ENCODE results near the gene FSIP1. TPM values are rescaled to one million over a fixed set of nuclear protein-coding genes. Genes with fewer than 3 reads are reported as not detected.
A peak's percentile ranks its signal among the peaks of the same experiment; 100 is the strongest.

Gene FSIP1
- total RNA-seq, 1 donor from 2014 or later, result 2.9 TPM

DNA sequence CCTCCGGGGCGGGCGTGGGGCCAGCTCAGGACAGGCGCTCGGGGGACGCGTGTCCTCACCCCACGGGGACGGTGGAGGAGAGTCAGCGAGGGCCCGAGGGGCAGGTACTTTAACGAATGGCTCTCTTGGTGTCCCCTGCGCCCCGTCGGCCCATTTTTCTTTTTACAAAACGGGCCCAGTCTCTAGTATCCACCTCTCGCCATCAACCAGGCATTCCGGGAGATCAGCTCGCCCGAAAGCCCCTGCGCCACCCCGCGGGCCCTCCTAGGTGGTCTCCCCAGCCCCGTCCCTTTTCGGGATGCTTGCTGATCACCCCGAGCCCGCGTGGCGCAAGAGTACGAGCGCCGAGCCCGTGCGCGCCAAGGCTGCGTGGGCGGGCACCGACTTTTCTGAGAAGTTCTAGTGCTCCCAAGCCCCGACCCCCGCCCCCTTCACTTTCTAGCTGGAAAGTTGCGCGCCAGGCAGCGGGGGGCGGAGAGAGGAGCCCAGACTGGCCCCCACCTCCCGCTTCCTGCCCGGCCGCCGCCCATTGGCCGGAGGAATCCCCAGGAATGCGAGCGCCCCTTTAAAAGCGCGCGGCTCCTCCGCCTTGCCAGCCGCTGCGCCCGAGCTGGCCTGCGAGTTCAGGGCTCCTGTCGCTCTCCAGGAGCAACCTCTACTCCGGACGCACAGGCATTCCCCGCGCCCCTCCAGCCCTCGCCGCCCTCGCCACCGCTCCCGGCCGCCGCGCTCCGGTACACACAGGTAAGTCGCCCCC is 202.0 kb downstream of the FSIP1 start, which contains the start of gene THBS1:
TSS of gene THBS1 (plus strand) at position 595 of the 757 bp plus-strand sequence. CDS start 779 bp downstream, outside the sequence.
- Mint-ChIP-seq H3K4me1 (ENCODE audit: unreplicated experiment) (peaks cover 16% of the 10 kb centered on the region), H3K36me3 (peaks cover 12% of the 10 kb centered on the region), H3K4me3 (peak within 1 kb of the TSS; percentile 95), H3K27ac (peak within 1 kb of the TSS; percentile 88), H3K27me3 (peaks cover 41% of the 10 kb centered on the region), H3K9me3 (no peaks in the 10 kb centered on the region)
- peak; percentile 89 for DNase-seq (ENCODE audit: extremely low spot score, unreplicated experiment)
- TF ChIP-seq, protein P1, sequence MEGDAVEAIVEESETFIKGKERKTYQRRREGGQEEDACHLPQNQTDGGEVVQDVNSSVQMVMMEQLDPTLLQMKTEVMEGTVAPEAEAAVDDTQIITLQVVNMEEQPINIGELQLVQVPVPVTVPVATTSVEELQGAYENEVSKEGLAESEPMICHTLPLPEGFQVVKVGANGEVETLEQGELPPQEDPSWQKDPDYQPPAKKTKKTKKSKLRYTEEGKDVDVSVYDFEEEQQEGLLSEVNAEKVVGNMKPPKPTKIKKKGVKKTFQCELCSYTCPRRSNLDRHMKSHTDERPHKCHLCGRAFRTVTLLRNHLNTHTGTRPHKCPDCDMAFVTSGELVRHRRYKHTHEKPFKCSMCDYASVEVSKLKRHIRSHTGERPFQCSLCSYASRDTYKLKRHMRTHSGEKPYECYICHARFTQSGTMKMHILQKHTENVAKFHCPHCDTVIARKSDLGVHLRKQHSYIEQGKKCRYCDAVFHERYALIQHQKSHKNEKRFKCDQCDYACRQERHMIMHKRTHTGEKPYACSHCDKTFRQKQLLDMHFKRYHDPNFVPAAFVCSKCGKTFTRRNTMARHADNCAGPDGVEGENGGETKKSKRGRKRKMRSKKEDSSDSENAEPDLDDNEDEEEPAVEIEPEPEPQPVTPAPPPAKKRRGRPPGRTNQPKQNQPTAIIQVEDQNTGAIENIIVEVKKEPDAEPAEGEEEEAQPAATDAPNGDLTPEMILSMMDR (conservative IDR thresholded peaks at IDR 0.05), result peak; percentile 52

DNA sequence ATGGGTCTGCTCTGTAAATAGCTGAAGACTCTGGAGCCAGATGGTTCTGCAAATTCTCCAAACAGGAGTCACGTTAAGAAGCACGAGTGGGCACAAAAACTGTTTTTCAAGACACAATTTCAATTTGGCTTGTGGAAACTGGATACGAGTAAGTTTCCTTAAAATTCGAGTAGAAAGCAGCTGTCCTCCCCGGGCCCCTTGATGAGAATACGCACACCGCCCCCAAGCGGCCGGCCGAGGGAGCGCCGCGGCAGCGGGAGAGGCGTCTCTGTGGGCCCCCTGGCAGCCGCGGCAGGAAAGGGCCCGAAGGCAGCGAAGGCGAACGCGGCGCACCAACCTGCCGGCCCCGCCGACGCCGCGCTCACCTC is 202.5 kb downstream of the FSIP1 start:
- Mint-ChIP-seq H3K4me3 (peak overlapping the region; percentile 95), H3K27ac (peak overlapping the region; percentile 88), H3K4me1 (ENCODE audit: unreplicated experiment) (peaks cover 16% of the 10 kb centered on the region), H3K9me3 (no peaks in the 10 kb centered on the region), H3K36me3 (peaks cover 11% of the 10 kb centered on the region), H3K27me3 (peaks cover 41% of the 10 kb centered on the region)
- peak; percentile 95 for DNase-seq (ENCODE audit: extremely low spot score, unreplicated experiment)
- TF ChIP-seq, protein P1 (conservative IDR thresholded peaks at IDR 0.05), result peak; percentile 99

DNA sequence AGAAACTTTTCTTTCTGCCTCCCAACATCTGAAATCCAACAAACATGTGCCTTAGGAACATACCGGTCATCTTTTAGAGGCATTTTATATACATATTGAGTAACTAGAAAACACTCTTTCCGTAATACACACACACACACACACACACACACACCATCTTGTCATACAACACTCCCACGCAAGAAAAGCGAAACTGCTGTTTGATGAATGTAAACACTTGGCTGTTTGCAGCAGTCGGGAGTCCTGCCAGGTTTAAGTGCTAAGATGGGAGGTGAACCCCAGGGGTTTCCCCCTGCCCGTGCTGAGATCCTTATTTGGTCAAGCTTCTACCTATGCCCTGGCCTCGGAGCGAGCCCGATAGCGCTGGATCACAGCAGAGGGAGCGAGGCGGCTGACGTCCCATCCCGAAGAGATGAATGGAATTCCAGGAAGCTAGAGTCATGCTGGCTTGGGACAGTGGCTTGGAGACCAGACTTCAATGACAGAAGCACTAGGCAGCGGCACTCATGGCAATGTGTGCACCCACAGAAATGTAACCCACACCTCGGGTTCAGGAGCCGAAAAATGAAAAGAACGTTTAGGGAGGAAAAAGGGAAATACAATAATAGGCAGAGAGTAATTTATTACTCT is 203.0 kb downstream of the FSIP1 start:
- Mint-ChIP-seq H3K27me3 (peaks cover 41% of the 10 kb centered on the region), H3K4me1 (ENCODE audit: unreplicated experiment) (peaks cover 16% of the 10 kb centered on the region), H3K27ac (peak overlapping the region; percentile 88), H3K4me3 (peak overlapping the region; percentile 95), H3K9me3 (no peaks in the 10 kb centered on the region), H3K36me3 (peaks cover 11% of the 10 kb centered on the region)
- DNase-seq (ENCODE audit: extremely low spot score, unreplicated experiment), result no peak
- TF ChIP-seq, protein P1 (conservative IDR thresholded peaks at IDR 0.05), result no peak

DNA sequence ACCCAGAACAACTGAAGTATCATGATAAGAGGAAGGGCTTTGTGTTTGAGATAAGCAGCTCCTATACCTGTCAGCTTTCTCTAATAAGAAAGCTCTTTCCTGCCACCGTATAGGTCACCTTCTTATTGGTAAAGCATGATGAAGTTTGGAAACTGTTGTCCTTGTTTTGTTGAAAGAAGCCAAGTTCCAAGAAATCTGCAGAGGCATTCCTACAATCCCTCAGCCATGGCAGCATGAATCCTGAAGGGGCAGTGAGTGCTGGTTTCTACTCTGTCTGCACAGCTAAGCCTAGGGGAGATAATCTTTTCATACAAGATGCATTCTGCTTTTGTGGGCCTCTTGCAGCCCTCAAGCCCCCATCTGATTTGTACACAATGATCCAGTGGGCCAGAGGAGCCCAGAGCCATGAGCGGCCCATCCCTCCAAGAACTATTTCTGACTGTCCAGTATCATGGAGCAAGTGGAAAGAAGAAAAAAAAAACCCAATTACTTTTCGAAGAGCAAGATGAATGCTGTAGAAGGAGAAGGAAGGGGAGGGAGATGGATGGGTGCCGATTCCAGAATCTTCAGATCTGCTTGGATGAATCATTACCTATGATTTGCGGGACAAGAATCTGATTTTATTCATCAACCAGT is 203.7 kb downstream of the FSIP1 start:
- H3K27me3 Mint-ChIP-seq, result peaks cover 41% of the 10 kb centered on the region
- TF ChIP-seq, protein P1 (conservative IDR thresholded peaks at IDR 0.05), result peak; percentile 19
- peaks cover 5% of the 10 kb centered on the region for H3K36me3 Mint-ChIP-seq
- no peak for DNase-seq (ENCODE audit: extremely low spot score, unreplicated experiment)
- H3K9me3 Mint-ChIP-seq, result peaks cover 2% of the 10 kb centered on the region
- H3K4me3 Mint-ChIP-seq, result peak overlapping the region; percentile 95
- H3K27ac Mint-ChIP-seq, result peak overlapping the region; percentile 88
- peaks cover 16% of the 10 kb centered on the region for H3K4me1 Mint-ChIP-seq (ENCODE audit: unreplicated experiment)

DNA sequence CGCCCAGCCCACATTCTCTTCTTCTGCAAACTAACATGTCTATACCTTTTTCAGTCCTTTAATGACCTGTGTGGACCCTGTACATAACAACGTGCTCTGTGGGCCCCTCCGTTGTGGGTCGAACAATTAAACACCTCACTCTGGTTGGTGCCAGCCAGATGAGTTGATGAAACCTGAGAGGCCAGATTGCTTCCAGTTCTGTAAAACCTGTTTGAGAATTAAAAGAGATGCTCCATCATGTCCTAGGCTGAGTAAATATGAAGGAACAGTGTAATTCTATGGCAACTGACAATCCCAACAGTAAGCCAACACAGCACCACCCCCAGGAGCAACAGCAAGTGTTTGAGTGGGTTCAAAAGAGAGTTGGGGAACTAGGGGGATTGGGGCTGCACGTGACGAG is 207.5 kb downstream of the FSIP1 start:
- TF ChIP-seq, protein P1 (conservative IDR thresholded peaks at IDR 0.05), result no peak
- DNase-seq (ENCODE audit: extremely low spot score, unreplicated experiment), result no peak
- Mint-ChIP-seq H3K4me3 (no peak overlapping the region), H3K9me3 (peaks cover 3% of the 10 kb centered on the region), H3K27me3 (peaks cover 25% of the 10 kb centered on the region), H3K27ac (no peak overlapping the region), H3K36me3 (no peaks in the 10 kb centered on the region), H3K4me1 (ENCODE audit: unreplicated experiment) (peaks cover 16% of the 10 kb centered on the region)
